GM18517 (cell line): Measurements from ENCODE around the gene BTBD16.

Experiments used
- ATAC-seq: cut with Tn5 transposase; IDR thresholded peaks from one replicate; pipeline ENCODE4 v1.9.1; 2021; ENCODE audit warnings: mild to moderate bottlenecking, moderate library complexity; ENCODE audit not compliant: unreplicated experiment

Gene BTBD16

DNA sequence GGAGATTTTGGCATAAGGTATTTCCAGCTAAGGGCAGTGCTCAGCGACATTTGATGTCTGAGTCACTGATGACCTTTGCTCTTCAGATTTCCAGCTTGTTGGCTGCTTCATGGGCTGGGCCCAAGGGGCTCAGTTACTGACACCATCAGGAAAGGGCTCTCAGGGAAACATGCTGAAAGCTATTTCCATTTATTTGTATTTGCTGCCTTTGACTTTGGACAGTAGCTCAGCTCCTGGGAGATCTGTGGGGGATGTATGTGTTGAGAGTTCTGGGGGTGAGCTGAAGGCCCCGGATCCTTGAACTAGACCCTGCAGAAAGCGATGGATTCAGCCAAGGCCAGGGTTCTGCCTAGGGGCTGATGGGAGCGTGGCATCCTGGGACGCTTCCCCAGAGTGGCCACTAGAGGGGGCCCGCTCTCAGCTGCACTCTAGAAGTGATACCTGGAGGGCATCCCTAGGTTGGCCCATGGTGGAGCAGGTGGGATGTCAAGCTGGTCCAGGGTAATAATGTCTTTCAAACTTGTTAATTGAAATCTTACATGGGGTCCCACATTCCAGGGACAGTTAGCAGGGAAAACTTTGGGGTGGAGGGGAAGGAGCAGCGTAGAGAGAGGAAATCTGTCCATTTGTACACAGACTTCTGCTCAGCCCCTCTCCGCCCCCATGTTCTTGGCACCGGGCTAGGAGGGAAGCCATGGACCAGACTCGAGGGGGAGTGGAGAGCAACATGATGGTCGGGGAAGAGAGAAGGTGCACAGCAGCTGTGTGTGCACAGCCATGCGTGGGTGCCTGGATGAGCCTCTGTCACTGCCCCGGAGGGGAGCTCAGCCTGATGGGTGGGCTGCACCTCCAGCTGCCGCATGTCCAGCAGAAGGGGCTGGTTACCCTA is 3.0 kb upstream of the BTBD16 start:
- ATAC-seq: no peak

DNA sequence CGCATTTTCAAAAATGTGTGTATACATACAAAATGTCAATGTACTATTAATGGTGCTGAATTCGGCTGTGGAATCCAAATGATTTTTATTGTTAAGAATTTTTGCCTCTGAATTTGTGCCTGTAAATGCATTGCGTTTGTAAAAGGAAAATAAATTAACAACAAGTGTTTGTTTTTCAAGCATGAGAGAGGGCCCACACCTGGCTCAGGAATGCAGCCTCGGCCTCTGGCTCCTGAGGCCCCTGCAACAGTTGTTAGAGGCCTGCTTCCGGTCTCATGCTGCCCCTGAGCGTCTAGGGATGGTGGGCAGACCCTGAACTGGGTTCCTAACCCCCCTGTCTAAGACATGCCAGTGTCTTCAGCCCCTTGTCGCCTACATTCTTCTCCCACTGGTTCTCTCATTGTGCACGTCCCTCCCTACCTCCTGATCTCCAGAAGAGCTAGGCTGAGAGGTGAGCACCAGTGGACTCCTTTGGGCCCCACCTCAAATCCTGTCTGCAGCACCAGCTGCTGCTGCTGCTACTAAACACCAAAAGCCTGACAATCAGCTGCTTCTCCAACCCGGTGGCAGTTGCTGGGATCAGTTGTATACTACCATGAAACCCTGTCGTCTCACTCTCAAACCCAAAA is 1.9 kb upstream of the BTBD16 start:
- no peak for ATAC-seq

DNA sequence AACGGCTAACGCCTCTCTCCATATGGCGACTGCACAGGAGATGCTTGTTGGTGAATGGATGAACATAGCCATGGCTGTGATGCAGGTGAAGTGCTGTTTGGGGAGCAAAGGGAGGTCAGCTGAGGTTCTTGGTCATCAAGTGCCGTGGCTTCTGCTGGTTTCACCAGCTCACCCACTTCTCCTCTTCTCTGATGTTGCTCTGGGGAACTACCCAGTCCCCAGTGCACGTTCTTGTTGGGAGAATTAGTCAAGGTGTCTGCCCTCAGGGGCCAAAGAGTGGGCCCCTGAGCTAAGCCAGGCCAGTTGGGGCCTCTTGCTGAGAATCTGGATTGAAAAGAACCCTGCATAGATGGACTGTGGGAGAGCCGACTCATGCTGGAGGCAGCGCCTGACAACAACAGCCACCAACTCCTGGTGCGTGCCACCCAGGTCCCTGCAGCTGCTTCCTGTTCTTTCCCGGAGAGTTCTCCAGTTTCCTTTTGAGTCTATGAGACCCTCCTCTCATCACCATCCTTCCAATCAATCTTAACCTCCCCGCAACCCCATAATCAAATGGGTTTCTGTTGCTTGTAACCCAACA is 3.0 kb downstream of the BTBD16 start:
- no peak for ATAC-seq

DNA sequence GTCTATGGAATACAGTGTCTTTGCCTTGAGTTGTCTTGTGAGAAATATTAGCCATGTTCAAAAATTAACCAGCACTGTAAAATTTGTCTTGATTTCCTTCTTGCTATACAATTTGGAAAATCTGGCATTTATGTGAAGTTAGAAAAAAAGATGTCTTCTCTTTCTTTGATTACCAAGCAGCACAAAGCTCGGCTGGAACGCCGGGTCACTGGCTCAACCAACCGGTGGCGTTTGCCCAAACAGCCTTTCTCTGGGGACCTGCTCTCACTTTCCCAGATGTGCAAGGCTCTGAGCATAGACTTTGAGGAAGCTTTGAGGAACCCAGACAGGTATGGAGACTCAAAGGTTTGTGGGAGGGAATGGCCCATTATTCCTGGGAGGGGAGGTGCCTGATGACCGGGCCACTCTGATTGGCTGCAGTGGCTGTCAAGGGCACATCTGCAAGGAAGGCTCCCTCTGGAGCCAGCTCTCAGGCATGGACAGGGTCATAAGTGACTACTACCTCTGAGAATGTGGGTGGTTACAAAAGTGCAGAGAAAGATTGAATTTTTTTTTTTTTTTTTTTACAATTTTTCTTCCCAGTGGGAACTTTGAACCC is 5.6 kb downstream of the BTBD16 start:
- no peak for ATAC-seq

DNA sequence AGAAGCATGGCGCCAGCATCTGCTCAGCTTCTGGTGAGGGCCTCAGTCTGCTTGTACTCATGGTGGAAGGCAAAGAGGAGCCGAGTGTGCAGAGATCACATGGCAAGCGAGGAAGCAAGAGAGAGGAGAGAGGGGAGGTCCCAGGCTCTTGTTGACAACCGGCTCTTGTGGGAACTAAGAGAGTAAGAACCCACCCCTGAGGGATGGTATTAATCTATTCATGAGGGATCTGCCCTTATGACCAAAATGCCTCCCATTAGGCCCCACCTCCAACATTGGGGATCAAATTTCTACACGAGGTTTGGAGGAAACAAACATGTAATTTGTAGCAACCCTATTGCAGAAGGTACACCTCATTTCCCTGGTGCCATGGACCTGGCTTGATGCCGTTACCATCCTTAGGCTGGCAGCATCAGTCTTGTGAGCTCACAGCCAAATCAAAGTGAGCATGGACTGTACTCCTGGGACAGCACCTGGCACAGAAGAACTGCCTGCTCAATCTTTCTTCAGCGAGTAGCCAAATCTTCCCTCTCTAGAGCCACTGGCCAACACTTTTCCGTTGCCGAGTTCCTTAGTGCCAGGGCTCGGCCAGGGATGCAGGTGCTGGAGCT is 6.5 kb downstream of the BTBD16 start:
- ATAC-seq: no peak

DNA sequence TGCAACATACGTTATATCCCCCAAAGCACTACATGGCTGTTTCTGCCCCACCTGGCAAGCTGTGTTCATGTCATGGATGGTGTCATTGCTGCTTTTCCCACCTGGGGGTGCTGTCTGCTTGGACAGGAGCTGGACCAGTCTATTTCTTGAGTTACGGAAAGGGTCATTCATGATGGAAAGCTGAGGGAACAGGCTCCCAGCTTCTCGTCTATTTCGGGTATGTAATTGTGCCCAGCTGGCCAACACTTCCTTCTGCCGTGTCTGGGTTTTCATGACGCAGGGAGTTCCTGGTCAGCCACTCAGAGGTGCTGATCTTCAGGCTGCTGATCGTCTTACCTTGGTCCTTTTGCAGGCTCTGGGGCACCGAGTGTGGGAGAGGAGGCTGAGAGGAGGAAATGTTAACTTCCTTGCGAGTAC is 8.6 kb downstream of the BTBD16 start:
- ATAC-seq: no peak

DNA sequence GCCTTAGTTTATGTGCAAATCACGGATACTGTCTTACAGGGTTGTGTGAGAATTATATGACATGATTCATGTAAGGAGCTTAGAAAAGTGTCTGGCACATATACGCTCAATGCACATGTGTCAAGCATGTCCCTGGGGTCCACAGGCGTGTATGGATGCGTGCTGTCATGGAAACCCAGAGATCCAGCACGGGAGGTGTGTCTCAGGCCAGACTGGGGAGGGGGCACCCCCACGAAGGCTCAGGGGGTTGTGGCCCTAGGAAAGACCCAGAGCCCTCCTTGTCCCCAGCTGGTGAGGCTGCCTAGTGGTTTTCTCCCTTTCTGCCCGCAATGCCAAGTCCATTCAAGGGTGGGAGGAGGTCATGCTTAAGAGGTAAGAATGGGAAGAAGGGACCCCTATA is 9.1 kb downstream of the BTBD16 start:
- no peak for ATAC-seq

DNA sequence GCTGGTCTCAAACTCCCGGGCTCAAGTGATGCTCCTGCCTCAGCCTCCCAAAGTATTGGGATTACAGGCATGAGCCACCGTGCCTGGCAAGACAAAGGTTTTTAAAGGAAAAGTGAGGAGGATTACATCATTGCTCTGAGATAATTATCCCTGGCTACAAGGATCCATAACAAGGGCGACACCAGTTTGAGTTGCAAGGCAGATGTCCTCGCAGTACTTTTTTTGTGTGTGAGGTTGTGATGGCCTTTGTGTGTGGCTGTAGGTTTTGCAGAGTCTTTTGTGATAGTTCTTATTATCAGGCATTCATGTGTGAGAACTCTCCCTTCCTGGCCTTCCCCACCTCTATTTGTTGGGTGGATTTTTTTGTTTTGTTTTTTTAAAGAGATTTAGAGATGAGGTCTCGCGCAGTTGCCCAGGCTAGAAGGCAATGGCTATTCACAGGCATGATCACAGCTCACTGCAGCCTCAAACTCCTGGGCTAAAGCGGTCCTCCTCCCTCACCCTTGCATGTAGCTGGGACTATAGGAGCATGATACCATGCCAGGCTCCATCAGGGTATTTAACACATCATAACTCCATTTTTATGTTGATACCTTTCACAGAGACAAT is 10.0 kb downstream of the BTBD16 start:
- ATAC-seq: no peak

DNA sequence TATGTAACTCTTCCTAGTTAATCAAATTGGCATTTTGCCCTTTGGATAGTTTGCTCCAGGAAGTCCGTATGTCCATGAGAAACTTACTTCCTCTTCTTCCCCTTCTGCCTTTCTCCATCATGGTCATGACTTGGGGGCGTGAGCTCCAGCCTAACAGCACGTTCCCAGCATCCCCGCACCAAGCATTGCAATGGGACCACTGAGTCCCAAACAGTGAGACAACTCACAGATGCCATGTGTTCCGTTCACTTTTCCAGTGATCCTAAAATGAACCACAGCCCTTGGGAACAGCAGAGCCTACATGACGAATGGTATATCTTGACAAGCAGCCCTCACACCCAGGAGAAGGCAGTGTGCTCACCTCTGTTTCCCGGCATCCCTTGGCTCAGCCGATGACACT is 10.7 kb downstream of the BTBD16 start:
- no peak for ATAC-seq

DNA sequence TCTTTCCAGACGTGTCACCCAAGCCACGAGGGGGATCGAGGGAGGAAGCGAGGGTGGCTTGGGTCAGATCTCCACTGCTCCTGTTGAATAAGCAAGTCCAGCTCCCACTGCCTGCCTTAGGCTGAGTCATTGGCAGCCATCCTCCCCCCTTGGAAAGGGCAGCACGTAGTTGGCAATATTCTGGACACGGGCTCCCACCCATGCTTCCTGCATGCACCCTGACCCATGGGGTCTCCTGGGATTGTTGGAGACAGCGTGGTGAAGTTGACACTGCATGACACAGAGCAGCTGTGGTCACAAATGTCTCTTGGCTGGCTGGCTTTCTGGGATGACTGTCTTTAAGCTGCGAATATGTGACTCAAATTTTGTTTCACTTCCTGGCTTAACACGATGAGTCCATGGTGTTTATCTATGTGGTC is 11.2 kb downstream of the BTBD16 start:
- ATAC-seq: no peak

DNA sequence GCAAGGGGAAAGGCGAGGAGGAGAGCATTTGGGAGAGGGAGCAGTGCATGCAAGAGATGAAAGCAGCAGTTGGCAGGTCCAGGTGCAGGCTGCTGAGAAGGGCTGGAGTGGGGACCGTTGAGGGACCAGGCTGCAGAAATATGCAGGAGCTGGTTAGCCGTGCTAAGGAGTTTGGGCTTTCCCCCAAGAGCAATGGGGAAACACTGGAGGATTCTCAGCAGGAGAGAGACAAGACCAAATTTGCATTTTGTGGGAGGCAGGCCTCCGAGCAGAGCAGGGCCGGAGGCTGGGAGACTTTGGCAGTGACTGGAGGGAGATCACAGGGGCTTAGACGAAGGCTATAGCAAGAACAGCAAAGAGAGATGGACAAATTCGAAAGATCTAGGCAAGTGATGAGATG is 11.8 kb downstream of the BTBD16 start:
- no peak for ATAC-seq

DNA sequence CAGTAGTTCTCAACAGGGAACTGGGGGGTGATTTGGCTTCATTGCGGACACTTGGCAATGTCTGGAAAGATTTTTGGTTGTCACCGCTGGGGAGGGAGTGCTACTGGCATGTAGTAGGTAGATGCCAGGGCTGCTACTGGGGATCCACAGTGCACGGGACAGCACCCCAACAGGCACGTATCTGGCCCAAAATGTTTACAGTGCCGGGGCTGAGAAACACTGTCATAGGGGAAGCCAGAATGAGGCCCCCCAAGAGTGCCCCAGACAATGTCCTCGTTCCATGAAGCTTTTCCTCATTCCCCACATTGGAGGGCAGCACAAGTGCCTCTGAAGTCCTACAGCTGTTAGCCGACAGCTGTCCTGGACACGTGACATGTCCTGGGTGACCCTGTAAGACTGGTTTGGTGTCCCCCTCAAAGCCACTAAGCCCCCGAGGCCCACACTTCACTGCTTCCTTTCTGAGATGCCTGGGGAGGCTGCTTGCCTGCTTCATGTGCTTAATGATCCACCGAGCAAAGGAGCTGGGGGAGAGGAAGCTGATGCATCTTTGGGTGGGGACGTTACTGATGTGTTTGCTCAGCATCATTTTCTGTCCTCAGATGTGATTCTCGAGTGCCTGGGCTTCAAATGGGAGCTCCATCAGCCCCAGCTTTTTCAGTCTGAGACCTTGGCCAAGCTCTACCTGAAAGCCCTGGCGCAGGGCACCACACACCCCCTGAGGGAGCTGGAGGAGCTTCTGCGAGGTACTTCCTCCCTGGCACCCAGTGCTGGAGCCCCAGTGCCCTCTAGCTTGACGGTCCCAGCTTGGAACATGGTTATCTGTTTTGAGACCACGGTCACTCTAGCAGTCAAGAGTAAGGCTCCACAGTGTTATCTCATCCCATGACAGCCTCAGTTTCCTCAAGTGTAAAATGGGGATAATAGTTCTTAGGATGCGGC is 14.7 kb downstream of the BTBD16 start:
- no peak for ATAC-seq

DNA sequence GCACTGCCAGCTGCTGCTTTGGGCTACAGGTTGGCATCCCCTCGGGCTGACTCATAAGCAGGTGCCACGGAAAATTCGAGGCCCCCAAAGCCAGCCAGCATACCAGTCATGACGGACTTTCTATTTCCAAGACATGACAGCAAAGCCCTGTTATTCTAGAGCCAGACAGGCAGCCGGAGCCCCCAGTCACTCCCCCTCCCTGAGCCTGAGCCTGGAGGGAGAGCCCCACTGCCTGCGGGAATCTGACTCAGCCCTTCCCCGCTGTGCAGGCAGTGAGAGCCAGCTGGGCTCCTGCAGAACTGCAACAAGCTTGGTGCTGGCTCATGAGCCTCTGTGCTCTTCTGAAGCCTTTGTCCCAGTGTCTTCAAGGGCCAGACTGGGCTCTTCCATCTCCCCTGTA is 15.8 kb downstream of the BTBD16 start:
- ATAC-seq: no peak

DNA sequence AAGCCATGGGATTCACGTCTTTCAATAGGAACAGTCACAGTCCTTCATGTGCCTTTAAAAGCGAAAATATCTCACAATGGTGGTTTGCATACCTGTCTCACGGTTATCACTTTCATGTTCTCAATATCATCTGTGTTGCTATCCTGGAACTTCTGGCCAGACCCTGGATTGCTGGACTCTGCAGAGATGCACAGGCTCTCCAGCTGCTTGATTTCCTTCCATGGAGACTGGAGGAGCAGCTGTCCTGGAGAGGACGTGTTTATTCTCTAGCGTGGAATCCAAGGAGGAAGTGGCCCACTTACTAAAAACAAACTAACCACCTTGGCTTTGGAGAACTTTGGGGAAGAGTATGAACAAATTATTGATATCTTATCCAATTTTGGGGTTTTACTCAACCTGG is 16.5 kb downstream of the BTBD16 start:
- no peak for ATAC-seq

DNA sequence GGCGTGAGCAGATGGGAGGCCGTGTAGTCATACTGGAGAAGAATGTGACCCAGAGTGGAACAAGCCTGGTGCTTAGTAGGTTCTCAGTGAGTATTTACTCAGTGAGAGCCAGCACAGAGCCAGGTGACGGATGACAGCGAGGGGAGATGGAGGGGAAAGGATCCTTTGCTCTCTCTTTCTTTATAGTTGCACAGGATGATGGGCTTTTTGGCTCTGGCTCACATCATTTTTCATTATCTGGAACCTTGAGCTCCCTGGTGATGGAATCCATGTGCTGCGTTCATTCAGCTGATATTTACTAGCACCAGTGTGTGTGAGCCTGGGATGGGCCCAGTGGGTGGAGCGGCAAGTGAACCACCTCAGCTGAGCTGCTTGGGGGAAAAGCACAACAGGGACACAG is 17.2 kb downstream of the BTBD16 start:
- no peak for ATAC-seq

DNA sequence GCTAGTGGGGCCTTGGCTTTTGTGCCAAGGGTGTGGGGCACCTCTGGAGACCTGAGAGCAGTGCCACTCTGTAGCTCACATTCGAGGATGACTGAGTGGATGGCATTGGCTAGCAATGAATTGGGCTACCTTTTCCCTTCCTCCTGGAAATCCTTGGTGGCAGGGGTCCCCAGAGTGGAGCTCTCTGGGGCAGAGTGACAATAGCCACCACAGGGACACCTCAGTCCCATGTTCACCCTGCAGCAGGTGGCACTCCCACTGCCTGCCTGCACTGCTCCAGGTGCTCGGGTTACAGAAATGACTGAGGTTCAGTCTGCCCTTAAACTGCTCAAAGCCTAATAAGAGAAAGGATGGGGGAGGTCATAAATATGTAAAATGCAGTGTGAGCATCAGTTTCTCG is 17.8 kb downstream of the BTBD16 start:
- no peak for ATAC-seq

DNA sequence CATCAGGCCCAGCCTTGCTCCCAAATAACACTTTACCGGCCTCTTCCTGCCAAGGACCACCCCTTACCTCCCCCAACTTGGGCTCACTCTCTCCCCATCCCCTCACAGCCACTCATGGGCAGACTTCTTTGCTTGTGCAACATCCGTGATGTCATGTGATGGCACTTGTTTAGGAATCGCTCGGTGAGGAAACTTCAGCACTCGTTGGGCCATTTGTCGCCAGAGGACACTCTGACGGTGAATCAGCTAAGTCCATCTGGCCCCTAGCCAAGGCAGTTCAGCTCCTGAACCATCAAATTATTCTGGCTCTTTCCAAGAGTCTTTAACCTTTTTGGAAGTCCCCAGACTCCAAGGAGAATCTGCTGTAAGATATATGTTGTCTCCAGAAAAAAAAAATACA is 19.2 kb downstream of the BTBD16 start:
- ATAC-seq: no peak

DNA sequence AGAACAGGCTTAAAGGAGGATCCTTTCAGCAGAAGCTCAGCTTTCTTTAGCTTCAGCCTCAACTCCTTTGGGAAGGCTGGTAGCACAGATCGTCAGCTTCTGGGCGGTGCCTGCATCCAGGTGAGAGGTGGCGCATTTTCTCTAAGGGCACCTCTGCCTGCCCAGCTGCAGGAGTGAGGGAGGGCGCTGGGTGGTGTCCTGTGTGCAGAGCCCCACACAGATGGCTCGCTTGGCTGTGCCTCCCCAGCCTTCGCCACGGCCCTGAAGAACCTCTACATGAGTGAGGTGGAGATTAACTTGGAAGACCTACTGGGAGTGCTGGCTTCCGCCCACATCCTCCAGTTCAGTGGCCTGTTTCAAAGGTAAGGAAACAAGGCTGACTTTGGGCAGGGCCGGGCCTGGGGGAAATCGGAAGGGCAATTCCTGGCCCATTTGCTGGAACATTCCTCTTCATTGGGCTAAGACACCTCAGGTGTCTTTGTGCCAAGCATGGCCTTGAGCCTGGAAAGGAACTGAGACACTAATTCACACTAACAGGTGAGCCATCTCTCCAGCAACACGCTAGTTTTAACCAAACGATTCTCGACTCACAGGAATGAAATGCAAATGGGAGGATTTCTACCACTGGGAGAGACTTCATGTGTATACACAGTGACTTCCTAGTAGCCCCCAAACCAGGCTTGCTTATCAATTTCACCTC is 19.9 kb downstream of the BTBD16 start:
- ATAC-seq: no peak

DNA sequence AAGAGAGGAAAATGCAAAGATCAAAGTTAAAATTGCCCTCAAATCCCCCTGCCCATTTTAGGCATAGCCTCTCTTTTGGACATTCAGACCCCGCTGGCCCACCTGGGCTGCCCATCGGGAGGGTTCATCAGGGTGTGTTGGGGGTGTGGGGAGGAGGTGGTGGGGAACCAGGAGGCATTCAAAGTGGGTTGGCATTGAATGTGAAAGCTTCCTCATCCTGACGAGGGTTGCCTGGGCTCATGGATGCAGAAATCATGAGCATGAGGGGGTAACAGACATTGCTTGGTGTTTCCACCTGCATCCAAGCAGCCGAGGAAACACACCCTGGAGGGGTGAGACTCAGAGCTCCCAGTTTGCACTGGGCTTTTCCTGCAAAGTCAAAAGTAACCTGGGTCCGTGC is 20.6 kb downstream of the BTBD16 start:
- ATAC-seq: no peak
